ENCODE results near the gene TELO2. TPM values are rescaled to one million over a fixed set of nuclear protein-coding genes. Genes with fewer than 3 reads are reported as not detected.

The TELO2 gene
- total RNA-seq, 1 experiment from 2014 or later, result 65.4 TPM

DNA sequence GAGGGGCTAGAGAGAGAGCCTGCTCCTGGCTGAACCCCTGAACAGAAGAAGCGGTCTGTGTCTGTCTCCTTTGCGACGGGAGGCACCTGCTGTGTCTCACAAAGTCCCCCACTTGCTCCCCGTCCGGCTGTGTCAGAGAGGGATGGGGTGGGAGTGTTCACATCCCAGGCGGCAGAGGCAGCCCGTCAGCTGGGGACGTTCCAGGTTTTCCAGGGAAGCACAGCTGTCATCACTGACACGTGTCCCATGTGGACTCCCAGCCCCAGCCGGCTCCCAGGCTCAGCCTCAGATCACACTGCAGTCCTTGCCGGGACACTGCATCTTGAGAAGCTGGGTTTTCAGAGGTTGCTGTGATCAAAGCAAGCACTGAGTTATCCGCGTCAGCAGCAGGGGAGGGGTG is 1.6 kb downstream of the TELO2 start:
- intact Hi-C loops (cut with micrococcal nuclease; ENCODE audit: unreplicated experiment) (no loop called here), in situ Hi-C loops (cut with HindIII; ENCODE audit: low pct_unique_long_range_greater_than_20kb, low sequenced_read_pairs) (no loop called here)
- TF ChIP-seq, protein P1, sequence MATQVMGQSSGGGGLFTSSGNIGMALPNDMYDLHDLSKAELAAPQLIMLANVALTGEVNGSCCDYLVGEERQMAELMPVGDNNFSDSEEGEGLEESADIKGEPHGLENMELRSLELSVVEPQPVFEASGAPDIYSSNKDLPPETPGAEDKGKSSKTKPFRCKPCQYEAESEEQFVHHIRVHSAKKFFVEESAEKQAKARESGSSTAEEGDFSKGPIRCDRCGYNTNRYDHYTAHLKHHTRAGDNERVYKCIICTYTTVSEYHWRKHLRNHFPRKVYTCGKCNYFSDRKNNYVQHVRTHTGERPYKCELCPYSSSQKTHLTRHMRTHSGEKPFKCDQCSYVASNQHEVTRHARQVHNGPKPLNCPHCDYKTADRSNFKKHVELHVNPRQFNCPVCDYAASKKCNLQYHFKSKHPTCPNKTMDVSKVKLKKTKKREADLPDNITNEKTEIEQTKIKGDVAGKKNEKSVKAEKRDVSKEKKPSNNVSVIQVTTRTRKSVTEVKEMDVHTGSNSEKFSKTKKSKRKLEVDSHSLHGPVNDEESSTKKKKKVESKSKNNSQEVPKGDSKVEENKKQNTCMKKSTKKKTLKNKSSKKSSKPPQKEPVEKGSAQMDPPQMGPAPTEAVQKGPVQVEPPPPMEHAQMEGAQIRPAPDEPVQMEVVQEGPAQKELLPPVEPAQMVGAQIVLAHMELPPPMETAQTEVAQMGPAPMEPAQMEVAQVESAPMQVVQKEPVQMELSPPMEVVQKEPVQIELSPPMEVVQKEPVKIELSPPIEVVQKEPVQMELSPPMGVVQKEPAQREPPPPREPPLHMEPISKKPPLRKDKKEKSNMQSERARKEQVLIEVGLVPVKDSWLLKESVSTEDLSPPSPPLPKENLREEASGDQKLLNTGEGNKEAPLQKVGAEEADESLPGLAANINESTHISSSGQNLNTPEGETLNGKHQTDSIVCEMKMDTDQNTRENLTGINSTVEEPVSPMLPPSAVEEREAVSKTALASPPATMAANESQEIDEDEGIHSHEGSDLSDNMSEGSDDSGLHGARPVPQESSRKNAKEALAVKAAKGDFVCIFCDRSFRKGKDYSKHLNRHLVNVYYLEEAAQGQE (IDR thresholded peaks at IDR 0.05; ENCODE audit: insufficient read depth in 1 of 2, low read depth in 2 of 2, low read length in 1 of 2), result no peak
- TF ChIP-seq TCF7L2 (IDR thresholded peaks at IDR 0.05; ENCODE audit: low read depth, low read length) (no peak), POLR2AphosphoS5 (IDR thresholded peaks at IDR 0.05; ENCODE audit: low read depth, low read length) (no peak), SIN3A (IDR thresholded peaks at IDR 0.05; ENCODE audit: borderline replicate concordance, insufficient read depth, low read depth, low read length) (no peak)
- TF ChIP-seq, protein P2, sequence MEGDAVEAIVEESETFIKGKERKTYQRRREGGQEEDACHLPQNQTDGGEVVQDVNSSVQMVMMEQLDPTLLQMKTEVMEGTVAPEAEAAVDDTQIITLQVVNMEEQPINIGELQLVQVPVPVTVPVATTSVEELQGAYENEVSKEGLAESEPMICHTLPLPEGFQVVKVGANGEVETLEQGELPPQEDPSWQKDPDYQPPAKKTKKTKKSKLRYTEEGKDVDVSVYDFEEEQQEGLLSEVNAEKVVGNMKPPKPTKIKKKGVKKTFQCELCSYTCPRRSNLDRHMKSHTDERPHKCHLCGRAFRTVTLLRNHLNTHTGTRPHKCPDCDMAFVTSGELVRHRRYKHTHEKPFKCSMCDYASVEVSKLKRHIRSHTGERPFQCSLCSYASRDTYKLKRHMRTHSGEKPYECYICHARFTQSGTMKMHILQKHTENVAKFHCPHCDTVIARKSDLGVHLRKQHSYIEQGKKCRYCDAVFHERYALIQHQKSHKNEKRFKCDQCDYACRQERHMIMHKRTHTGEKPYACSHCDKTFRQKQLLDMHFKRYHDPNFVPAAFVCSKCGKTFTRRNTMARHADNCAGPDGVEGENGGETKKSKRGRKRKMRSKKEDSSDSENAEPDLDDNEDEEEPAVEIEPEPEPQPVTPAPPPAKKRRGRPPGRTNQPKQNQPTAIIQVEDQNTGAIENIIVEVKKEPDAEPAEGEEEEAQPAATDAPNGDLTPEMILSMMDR (IDR thresholded peaks at IDR 0.05), result no peak
- ATAC-seq, result no peak
- peak overlapping the region; percentile 78 to 86 for H3K4me3 ChIP-seq (ENCODE audit: low read depth in 2 of 2, low read length in 2 of 2)
- ChIA-PET CTCF (interaction anchor here (0.6 kb wide), 1 partner anchor 115 kb away, joined by 5 read pairs; no protein-coding TSS in a partner anchor), POLR2A (no interaction called here)
- no peaks in the 10 kb centered on the region for H3K9me3 ChIP-seq (ENCODE audit: control insufficient read depth, insufficient read depth, low read depth, low read length)
- DNase-seq (ENCODE audit: low read depth, low spot score), result no peak
- no peaks in the 10 kb centered on the region for H3K27me3 ChIP-seq (ENCODE audit: control insufficient read depth, insufficient read depth, low read length)
- H3K4me1 ChIP-seq (ENCODE audit: control insufficient read depth, insufficient read depth, low read length), result peaks cover 12% of the 10 kb centered on the region
- H3K36me3 ChIP-seq (ENCODE audit: control insufficient read depth, insufficient read depth, low read length), result peaks cover 2% of the 10 kb centered on the region; the same call in 1 of the 2 replicates
- BruUV-seq (replicated peaks), result no TSS peak
- H3K27ac ChIP-seq (ENCODE audit: low read length), result peak overlapping the region; percentile 84; the same call in 1 of the 2 replicates

DNA sequence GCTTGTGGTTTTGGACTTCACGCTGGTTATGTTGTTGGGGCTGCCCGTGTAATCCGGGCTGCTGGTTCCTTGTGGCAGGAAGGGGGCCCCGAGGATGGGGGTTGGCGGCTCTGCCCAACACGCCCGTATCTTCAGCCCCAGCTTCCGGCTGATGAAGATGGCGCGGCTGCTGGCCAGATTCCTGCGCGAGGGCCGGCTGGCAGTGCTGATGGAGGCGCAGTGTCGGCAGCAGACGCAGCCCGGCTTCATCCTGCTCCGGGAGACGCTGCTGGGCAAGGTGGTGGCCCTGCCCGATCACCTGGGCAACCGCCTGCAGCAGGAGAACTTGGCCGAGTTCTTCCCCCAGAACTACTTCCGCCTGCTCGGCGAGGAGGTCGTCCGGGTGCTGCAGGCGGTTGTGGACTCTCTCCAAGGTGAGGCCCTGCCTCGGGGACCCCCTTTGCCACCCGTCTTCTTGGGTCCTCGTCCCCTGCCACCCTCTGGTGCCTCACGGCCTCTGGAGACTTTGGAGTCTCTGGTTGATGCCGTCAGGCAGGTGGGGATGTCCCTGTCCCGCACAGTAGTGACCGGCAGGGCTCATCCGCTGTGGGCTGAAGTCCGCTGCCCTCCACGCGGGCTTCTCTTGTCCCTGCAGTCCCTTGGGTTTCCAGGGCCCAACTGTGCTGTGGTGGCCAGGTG is 2.2 kb downstream of the TELO2 start:
- ChIA-PET CTCF (interaction anchor here (0.6 kb wide), 1 partner anchor 116 kb away, joined by 5 read pairs; no protein-coding TSS in a partner anchor), POLR2A (no interaction called here)
- TF ChIP-seq TCF7L2 (IDR thresholded peaks at IDR 0.05; ENCODE audit: low read depth, low read length), result no peak
- TF ChIP-seq, protein P1 (IDR thresholded peaks at IDR 0.05; ENCODE audit: insufficient read depth in 1 of 2, low read depth in 2 of 2, low read length in 1 of 2), result no peak
- TF ChIP-seq POLR2AphosphoS5 (IDR thresholded peaks at IDR 0.05; ENCODE audit: low read depth, low read length), result no peak
- TF ChIP-seq, protein P2 (IDR thresholded peaks at IDR 0.05), result no peak
- no peak for TF ChIP-seq SIN3A (IDR thresholded peaks at IDR 0.05; ENCODE audit: borderline replicate concordance, insufficient read depth, low read depth, low read length)
- Histone ChIP-seq H3K9me3 (ENCODE audit: control insufficient read depth, insufficient read depth, low read depth, low read length) (no peaks in the 10 kb centered on the region), H3K4me3 (ENCODE audit: low read depth in 2 of 2, low read length in 2 of 2) (no peak overlapping the region), H3K36me3 (ENCODE audit: control insufficient read depth, insufficient read depth, low read length) (peaks cover 2% of the 10 kb centered on the region; the same call in 1 of the 2 replicates), H3K27me3 (ENCODE audit: control insufficient read depth, insufficient read depth, low read length) (no peaks in the 10 kb centered on the region), H3K27ac (ENCODE audit: low read length) (no peak overlapping the region), H3K4me1 (ENCODE audit: control insufficient read depth, insufficient read depth, low read length) (peaks cover 12% of the 10 kb centered on the region)
- ATAC-seq, result no peak
- no peak for DNase-seq (ENCODE audit: low read depth, low spot score)
- BruUV-seq (replicated peaks), result no TSS peak
- intact Hi-C loops (cut with micrococcal nuclease; ENCODE audit: unreplicated experiment), result no loop called here
- in situ Hi-C loops (cut with HindIII; ENCODE audit: low pct_unique_long_range_greater_than_20kb, low sequenced_read_pairs), result no loop called here
